Measurements from ENCODE around the gene PTPRQ. TPM values are rescaled to one million over a fixed set of nuclear protein-coding genes. Genes with fewer than 3 reads are reported as not detected.

The PTPRQ gene
- total and polyA plus RNA-seq, 2 of the 8 experiments (the other 6 are each of a cell fraction or from before 2014, with no cell fraction given), result not detected

DNA sequence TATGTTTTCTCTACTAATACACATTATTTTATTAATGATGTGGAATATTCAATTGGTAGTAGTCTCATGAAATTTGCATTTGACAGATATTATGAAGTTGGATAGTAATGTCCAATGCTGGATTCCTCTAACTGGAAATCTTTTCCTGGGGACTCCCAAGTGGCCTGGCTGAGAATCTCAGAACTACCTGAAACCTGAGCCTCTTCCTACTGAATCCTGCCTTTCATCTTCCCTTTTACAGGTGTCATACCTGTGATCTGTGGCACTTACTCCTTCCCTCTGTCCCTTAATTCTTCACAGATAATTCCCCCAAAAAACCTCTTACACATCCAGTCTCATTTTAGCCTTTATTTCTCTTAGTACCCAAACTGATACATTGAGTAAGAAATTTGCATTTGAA, 173.7 kb downstream of the PTPRQ start:
- no peaks in the 10 kb centered on the region for H3K23me2 ChIP-seq (ENCODE audit: low read depth, low read length)
- no peak for FAIRE-seq
- no peak overlapping the region for H3K14ac ChIP-seq (ENCODE audit: insufficient read length)
- H3K79me1 ChIP-seq (ENCODE audit: low read depth, low read length), result no peaks in the 10 kb centered on the region
- no peaks in the 10 kb centered on the region for H3K4me1 ChIP-seq (replicated peaks in 1 of 4; ENCODE audit: control insufficient read depth in 3 of 4, insufficient read depth in 4 of 4, low read length in 3 of 4)
- H2BK5ac ChIP-seq (ENCODE audit: low read depth, low read length), result no peak overlapping the region
- H3K56ac ChIP-seq (replicated peaks; ENCODE audit: insufficient read length, low read depth, low read length), result no peak overlapping the region
- H2BK12ac ChIP-seq (ENCODE audit: low read depth, low read length), result no peak overlapping the region
- no peaks in the 10 kb centered on the region for H3K79me2 ChIP-seq (ENCODE audit: control insufficient read depth in 1 of 2, insufficient read depth in 2 of 2, low read length in 2 of 2)
- no peak overlapping the region for H2BK15ac ChIP-seq (ENCODE audit: low read length)
- no peak overlapping the region for H3K4me3 ChIP-seq (ENCODE audit: extremely low read depth in 1 of 4, insufficient read depth in 2 of 4, low read depth in 3 of 4, low read length in 4 of 4)
- H3K18ac ChIP-seq (ENCODE audit: extremely low read depth, low read length), result no peak overlapping the region
- H3K23ac ChIP-seq (ENCODE audit: insufficient read length), result no peak overlapping the region
- H2AFZ ChIP-seq (ENCODE audit: low read length), result no peak overlapping the region
- H4K20me1 ChIP-seq (replicated peaks in 1 of 2; ENCODE audit: control insufficient read depth in 1 of 2, insufficient read depth in 2 of 2, low read length in 2 of 2), result no peaks in the 10 kb centered on the region
- no peak overlapping the region for H2BK120ac ChIP-seq (replicated peaks; ENCODE audit: low read depth, low read length)
- no peak overlapping the region for H3K27ac ChIP-seq (ENCODE audit: low read depth, low read length)
- no peak for TF ChIP-seq POLR2A (IDR thresholded peaks at IDR 0.05; ENCODE audit: control extremely low read depth in 1 of 2, low read depth in 2 of 2, low read length in 2 of 2)
- TF ChIP-seq BCL11A (IDR thresholded peaks at IDR 0.05; ENCODE audit: low read depth in 2 of 2, low read length in 2 of 2), result no peak
- TF ChIP-seq SIX5 (IDR thresholded peaks at IDR 0.05; ENCODE audit: low read depth, low read length), result no peak
- no peak for TF ChIP-seq CEBPB (IDR thresholded peaks at IDR 0.05; ENCODE audit: low read depth, low read length)
- H3K27me3 ChIP-seq (replicated peaks in 1 of 4; ENCODE audit: control insufficient read depth in 3 of 4, extremely low read depth in 1 of 4, insufficient read depth in 3 of 4, low read length in 3 of 4), result no peaks in the 10 kb centered on the region
- CTCF ChIA-PET (ENCODE audit: partially characterized antibody), result interaction anchor here (1.0 to 1.8 kb wide), 9 partner anchors 10 to 205 kb away, joined by 3 to 13 read pairs (median 4); no protein-coding TSS in a partner anchor
- no peaks in the 10 kb centered on the region for H3K36me3 ChIP-seq (ENCODE audit: control insufficient read depth in 2 of 4, insufficient read depth in 4 of 4, low read length in 3 of 4)
- no peak overlapping the region for H4K91ac ChIP-seq (replicated peaks; ENCODE audit: insufficient read length, low read length)
- no peak overlapping the region for H2BK20ac ChIP-seq (ENCODE audit: low read length)
- no peak overlapping the region for H4K8ac ChIP-seq (ENCODE audit: extremely low read depth, insufficient read depth, low read length)
- no peak overlapping the region for H4K5ac ChIP-seq (ENCODE audit: insufficient read length, low read depth, low read length)
- POLR2A ChIA-PET (ENCODE audit: partially characterized antibody), result interaction anchor here (0.9 kb wide), 1 partner anchor 15 kb away, joined by 3 read pairs; no protein-coding TSS in a partner anchor
- H3K4me2 ChIP-seq (ENCODE audit: insufficient read depth in 1 of 2, low read depth in 2 of 2, low read length in 2 of 2), result no peak overlapping the region
- no peak for DNase-seq (ENCODE audit: low read depth in 1 of 2, low spot score in 2 of 2)
- no peak overlapping the region for H3K9ac ChIP-seq (replicated peaks in 1 of 4; ENCODE audit: extremely low read depth in 1 of 4, low read depth in 3 of 4, low read length in 3 of 4)
- no peak overlapping the region for H2AK5ac ChIP-seq (ENCODE audit: low read depth, low read length)
- no peak overlapping the region for H3K4ac ChIP-seq (replicated peaks; ENCODE audit: insufficient read length, low read depth, low read length)
- no peaks in the 10 kb centered on the region for H3K9me3 ChIP-seq (ENCODE audit: insufficient read depth in 2 of 2, low read depth in 1 of 2, low read length in 1 of 2)

All from H1 (cell line).